HG03558 (cell line): Measurements from ENCODE around the gene NYAP1.
"Not testable (repeated sequence)": the region's sequence is repeated elsewhere in the genome, so short reads cannot be mapped to it uniquely, and the experiment has no call there.

Experiments used
- ATAC-seq: cut with Tn5 transposase; IDR thresholded peaks from one replicate; pipeline ENCODE4 v1.9.1; 2021; ENCODE audit warnings: moderate number of reproducible peaks; ENCODE audit not compliant: unreplicated experiment; ENCODE audit errors: extremely low read depth

The NYAP1 gene

DNA sequence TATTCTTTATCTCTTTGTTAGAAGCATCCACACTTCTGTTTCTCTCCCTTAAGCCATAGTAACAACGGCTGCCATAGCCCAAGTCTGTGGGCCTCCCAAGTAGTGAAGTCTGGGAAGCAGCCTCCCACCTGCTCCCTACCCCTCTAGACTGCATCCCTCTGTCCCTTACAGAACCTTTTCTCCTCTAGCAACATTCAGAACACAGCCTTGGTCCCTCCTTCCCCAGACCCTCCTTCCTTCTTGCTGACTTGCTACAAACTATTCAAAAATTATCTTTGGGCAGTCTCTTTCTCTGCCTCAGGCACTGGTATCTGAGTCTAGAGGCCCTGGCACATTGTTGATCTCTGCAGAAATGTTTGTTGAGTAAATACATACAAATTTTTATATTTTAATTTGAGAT is 2.3 kb upstream of the NYAP1 start:
- no peak for ATAC-seq

DNA sequence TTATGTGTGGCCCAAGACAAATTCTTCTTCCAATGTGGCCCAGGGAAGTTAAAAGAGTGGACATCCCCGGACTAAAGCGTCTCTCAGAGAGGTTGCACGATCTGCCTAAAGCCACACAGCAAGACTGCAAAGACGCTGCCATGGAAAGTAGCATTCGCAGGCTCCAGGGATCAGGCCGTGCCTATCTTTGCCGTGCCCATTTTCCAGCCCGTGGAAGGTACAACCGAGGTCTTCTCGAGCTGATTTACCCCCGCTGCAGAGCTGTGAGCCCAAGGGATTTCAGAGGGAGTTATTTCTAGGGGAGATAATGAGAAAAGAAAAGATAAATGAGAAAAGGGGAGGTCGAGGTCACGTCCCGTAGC is 1.0 kb upstream of the NYAP1 start:
- no peak for ATAC-seq

GRCh38 chr7:100483090-100483721 is 521 bp upstream of the NYAP1 start:
- peak; percentile 41 for ATAC-seq

GRCh38 chr7:100484673-100485045 is 932 bp downstream of the NYAP1 start:
- no peak for ATAC-seq

- no peak for ATAC-seq
Observed at GRCh38 chr7:100485471-100485876, 1.7 kb downstream of the NYAP1 start.

GRCh38 chr7:100486111-100486636 is 2.4 kb downstream of the NYAP1 start:
- no peak for ATAC-seq

DNA sequence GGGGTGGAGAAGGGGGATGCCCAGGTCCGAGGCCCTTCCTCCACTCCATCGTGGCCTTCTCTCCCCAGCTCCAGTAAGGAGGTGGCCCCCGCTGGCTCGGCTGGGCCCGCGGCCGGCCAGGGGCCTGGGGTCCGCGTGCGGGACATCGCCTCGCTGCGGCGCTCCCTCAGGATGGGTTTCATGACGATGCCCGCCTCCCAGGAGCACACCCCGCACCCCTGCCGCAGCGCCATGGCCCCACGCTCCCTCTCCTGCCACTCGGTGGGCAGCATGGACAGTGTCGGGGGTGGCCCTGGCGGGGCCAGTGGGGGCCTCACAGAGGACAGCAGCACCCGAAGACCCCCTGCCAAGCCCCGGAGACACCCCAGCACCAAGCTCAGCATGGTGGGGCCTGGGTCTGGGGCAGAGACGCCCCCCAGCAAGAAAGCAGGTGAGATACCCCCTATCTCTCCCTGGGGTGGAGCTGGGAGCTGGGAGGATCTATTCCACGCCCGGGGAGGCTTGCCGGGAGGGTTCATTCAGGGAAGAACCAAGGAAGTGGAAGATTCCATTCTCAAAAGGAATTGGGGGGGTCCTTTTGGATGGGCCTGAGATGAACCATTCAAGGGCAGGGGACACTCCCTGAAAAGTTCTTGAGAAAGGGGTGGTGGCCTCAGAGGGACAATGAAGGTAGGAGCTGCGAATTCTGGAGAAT is 3.2 kb downstream of the NYAP1 start:
- ATAC-seq = no peak

- ATAC-seq = no peak
Observed at GRCh38 chr7:100488333-100489095, 4.8 kb downstream of the NYAP1 start.

GRCh38 chr7:100489121-100489520 is 5.4 kb downstream of the NYAP1 start:
- ATAC-seq = no peak

DNA sequence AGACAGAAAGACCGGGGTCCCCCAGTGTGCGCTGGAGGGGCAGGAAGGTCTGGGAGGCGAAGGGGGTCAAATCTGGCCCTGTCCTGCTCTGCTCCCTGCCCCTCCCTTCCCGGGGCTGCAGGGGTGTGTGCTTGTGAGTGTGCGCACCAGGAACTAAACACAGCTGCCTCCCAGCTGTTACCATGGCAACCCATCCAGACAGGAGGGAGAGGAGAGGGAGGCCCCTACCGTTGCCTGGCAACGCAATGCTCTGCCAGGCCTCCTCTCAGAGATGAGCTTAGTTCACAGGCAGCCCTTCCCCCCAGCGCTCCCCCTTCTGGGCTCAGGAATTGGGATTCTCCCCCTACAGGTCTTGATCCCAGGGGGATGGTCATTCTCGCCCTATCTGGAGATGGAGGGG is 6.1 kb downstream of the NYAP1 start:
- no peak for ATAC-seq

GRCh38 chr7:100490483-100491191 is 6.9 kb downstream of the NYAP1 start:
- ATAC-seq = no peak

DNA sequence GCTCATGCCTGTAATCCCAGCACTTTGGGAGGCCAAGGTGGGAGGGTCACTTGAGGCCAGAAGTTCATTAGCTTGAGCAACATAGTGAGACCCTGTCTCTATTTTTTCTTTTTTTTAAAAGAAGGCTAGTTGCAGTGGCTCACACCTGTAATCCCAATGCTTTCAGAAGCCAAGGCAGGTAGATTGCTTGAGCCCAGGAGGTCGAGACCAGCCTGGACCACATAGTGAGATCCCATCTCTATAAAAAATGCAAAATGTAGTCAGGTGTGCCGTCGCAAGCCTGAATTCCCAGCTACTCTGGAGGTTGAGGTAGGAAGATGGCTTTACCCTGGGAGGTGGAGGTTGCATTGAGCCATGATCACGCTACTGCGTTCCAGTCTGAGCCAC is 7.5 kb downstream of the NYAP1 start:
- ATAC-seq = no peak

GRCh38 chr7:100492738-100493475 is 9.2 kb downstream of the NYAP1 start:
- ATAC-seq = no peak

- no peak for ATAC-seq
Observed at GRCh38 chr7:100493476-100494264, 9.9 kb downstream of the NYAP1 start.

DNA sequence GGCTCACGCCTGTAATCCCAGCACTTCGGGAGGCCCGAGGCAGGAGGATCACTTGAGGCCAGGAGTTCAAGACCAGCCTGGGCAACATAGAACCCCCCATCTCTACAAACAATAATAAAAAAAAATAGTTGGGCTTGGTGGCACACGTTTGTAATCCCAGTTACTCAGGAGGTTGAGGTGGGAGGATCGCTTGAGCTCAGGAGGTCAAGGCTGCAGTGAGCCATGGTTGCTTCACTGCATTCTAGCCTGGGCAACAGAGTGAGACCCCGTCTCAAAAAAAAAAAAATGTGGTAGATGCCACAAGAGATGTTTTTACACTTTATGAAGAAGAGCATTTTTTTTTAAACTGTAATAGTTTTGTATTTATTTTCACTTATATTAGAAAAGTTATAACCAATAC is 12.8 kb downstream of the NYAP1 start:
- no peak for ATAC-seq

DNA sequence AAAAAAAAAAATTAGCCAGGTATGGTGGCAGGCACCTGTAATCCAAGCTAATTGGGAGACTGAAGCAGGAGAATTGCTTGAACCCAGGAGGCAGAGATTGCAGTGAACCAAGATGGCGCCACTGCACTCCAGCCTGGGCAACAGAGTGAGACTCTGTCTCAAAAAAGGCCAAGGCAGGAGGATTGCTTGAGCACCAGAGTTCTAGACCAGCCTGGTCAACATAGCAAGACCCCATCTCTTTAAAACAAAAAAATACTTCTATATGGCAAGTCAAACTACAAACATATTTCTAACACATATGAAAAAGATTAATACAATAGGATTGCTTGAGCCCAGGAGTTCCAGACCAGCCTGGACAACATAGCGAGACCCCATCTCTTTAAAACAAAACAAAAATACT is 17.0 kb downstream of the NYAP1 start:
- not testable (repeated sequence) for ATAC-seq

DNA sequence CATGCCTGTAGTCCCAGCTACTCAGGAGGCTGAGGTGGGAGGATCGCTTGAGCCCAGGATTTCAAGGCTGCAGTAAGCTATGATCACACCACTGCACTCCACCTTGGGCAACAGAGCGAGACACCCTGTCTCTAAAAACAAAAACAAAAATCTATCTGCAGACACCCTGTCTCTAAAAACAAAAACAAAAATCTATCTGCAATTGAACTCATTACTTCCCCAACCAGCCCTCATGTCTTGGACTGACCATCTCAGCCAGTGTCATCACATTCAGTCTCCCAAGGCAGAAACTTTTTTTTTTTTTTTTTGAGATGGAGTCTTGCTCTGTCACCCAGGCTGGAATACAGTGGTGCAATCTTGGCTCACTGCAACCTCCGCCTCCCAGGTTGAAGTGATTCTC is 20.3 kb downstream of the NYAP1 start:
- ATAC-seq = not testable (repeated sequence)

DNA sequence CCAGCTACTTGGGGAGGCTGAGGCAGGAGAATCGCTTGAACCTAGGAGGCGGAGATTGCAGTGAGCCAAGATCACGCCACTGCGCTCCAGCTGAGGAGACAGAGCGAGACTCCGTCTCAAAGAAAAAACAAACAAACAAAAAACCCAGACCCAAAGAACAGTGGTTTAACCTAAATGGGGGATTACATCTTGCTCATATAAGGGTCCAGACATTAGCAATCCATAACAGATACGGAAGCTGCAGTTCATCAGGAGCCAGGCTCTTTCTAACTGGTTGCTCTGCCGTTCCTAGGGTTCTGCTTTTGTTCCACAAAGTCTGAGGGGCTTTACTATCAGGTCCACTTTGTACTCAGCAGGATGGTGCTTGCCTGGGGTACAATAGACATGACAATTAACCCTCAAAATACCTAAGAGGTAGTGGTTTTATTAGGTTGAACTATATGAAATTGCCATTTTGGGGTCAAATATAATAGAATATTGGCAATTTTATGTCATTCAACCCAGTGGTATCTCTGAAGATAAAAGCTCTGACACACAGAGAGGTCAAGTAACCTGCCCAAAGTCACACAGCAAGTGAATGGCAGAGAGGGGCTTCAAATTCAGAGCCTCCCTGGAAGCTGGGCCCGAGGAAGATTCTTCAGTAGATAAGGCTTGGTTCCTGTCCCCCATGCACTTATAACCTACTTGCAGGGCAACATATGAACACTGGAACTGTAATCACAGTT is 21.3 kb downstream of the NYAP1 start:
- no peak for ATAC-seq
